Neural cell (in vitro differentiated cells): ENCODE data around the gene FAM210A. TPM values are rescaled to one million over a fixed set of nuclear protein-coding genes. Genes with fewer than 3 reads are reported as not detected.

Experiments
- H2AFZ ChIP-seq: fragments of 200-600, 300-800 bp; sonication (generic), shearing (Covaris generic); 2 replicates; pipeline ENCODE4 v1.6.0; 2014; ENCODE audit warnings: low read depth, mild to moderate bottlenecking, antibody characterized with exemption, low read length, moderate library complexity
- H3F3A ChIP-seq: fragments of 200-600 bp; shearing (Covaris generic); 2 replicates; pipeline ENCODE4 v1.6.1; 2016; ENCODE audit warnings: mild to moderate bottlenecking, moderate library complexity, mixed read lengths, antibody characterized with exemption, low read length; ENCODE audit not compliant: insufficient read depth, poor library complexity, severe bottlenecking
- H3K27ac ChIP-seq: fragments of 200-600, 300-800 bp; sonication (generic), shearing (Covaris generic); 2 replicates; pipeline ENCODE4 v1.5.1; 2014; ENCODE audit warnings: mild to moderate bottlenecking, low read length, moderate library complexity
- H3K27me3 ChIP-seq: fragments of 300-800, 200-600 bp; sonication (generic), shearing (Covaris generic); 2 replicates; pipeline ENCODE4 v1.6.0; 2014; ENCODE audit warnings: mild to moderate bottlenecking, low read depth, low read length, moderate library complexity; ENCODE audit not compliant: insufficient read depth
- H3K36me3 ChIP-seq: fragments of 300-800, 200-600 bp; sonication (generic), shearing (Covaris generic); 2 replicates; pipeline ENCODE4 v1.5.1; 2014; ENCODE audit warnings: mild to moderate bottlenecking, antibody characterized with exemption, low read length, moderate library complexity; ENCODE audit not compliant: insufficient read depth
- H3K4me2 ChIP-seq: fragments of 300-800, 200-600 bp; sonication (generic), shearing (Covaris generic); 2 replicates; pipeline ENCODE4 v1.6.0; 2014; ENCODE audit warnings: mild to moderate bottlenecking, low read length
- H3K4me3 ChIP-seq: fragments of 300-800, 200-600 bp; sonication (generic), shearing (Covaris generic); 2 replicates; pipeline ENCODE4 v1.5.1; 2014; ENCODE audit warnings: mild to moderate bottlenecking, low read length, moderate library complexity
- H3K79me2 ChIP-seq: fragments of 200-600 bp; shearing (Covaris generic); replicated peaks from 2 replicates; pipeline ENCODE4 v1.6.0; 2014; ENCODE audit warnings: mild to moderate bottlenecking, low read length, moderate library complexity; ENCODE audit not compliant: insufficient read depth
- H3K9ac ChIP-seq: fragments of 300-800, 200-600 bp; sonication (generic), shearing (Covaris generic); 2 replicates; pipeline ENCODE4 v1.6.1; 2016; ENCODE audit warnings: mild to moderate bottlenecking, low read length, mixed read lengths
- H3K9me2 ChIP-seq: fragments of 200-600 bp; shearing (Covaris generic); 2 replicates; pipeline ENCODE4 v1.6.1; 2016; ENCODE audit warnings: mild to moderate bottlenecking, low read length, mixed read lengths; ENCODE audit not compliant: insufficient read depth
- H3K9me3 ChIP-seq: fragments of 200-600, 300-800 bp; sonication (generic), shearing (Covaris generic); 2 replicates; pipeline ENCODE4 v1.6.1; 2016; ENCODE audit warnings: mild to moderate bottlenecking, mixed run types, low read length, moderate library complexity, mixed read lengths
- H4K20me1 ChIP-seq: fragments of 200-600 bp; shearing (Covaris generic); 2 replicates; pipeline ENCODE4 v1.6.1; 2016; ENCODE audit warnings: mild to moderate bottlenecking, mixed run types; ENCODE audit not compliant: insufficient read depth
- MXI1 ChIP-seq: fragments of 450-650 bp; conservative IDR thresholded peaks from 2 replicates; pipeline ENCODE4 v1.6.1; 2014; ENCODE audit warnings: antibody characterized with exemption, mild to moderate bottlenecking; ENCODE audit not compliant: poor library complexity, severe bottlenecking
- POLR2AphosphoS5 ChIP-seq: IDR thresholded peaks from 2 replicates; pipeline ENCODE4 v1.6.1; 2012
- RAD21 ChIP-seq: fragments of 450-650 bp; conservative IDR thresholded peaks from 2 replicates; pipeline ENCODE4 v1.6.1; 2014; ENCODE audit warnings: antibody characterized with exemption, mild to moderate bottlenecking, moderate library complexity
- SMC3 ChIP-seq: fragments of 450-650 bp; conservative IDR thresholded peaks from 2 replicates; pipeline ENCODE4 v1.6.1; 2014; ENCODE audit warnings: antibody characterized with exemption, mild to moderate bottlenecking, moderate library complexity; ENCODE audit not compliant: poor library complexity
- TAF1 ChIP-seq: IDR thresholded peaks from 2 replicates; pipeline ENCODE4 v1.6.1; 2012; ENCODE audit warnings: low read depth
- polyA plus RNA-seq: library from polyadenylated mRNA; depleted of rRNA; stranded (reverse); fragments of >200 nt; gene quantifications from 2 replicates; pipeline ENCODE4 v1.2.3, GENCODE V29; 2014
- TF ChIP-seq, protein P1 (sequence below): fragments of 450-650 bp; IDR thresholded peaks from 2 replicates; pipeline ENCODE4 v1.5.1; 2014; ENCODE audit warnings: antibody characterized with exemption, mild to moderate bottlenecking, moderate library complexity; ENCODE audit not compliant: poor library complexity, severe bottlenecking
- TF ChIP-seq, protein P2 (sequence below): IDR thresholded peaks from 2 replicates; pipeline ENCODE4 v1.6.1; 2012; ENCODE audit warnings: borderline replicate concordance

The FAM210A gene
- polyA plus RNA-seq, 1 donor from 2014 or later, result 11.5 TPM

GRCh38 chr18:13640266-13640860, 86.0 kb downstream of the FAM210A start:
- H3K27me3 ChIP-seq, result no peaks in the 10 kb centered on the region
- H2AFZ ChIP-seq, result no peak overlapping the region
- H3F3A ChIP-seq, result no peaks in the 10 kb centered on the region
- H3K9ac ChIP-seq, result no peak overlapping the region
- TF ChIP-seq, protein P1, sequence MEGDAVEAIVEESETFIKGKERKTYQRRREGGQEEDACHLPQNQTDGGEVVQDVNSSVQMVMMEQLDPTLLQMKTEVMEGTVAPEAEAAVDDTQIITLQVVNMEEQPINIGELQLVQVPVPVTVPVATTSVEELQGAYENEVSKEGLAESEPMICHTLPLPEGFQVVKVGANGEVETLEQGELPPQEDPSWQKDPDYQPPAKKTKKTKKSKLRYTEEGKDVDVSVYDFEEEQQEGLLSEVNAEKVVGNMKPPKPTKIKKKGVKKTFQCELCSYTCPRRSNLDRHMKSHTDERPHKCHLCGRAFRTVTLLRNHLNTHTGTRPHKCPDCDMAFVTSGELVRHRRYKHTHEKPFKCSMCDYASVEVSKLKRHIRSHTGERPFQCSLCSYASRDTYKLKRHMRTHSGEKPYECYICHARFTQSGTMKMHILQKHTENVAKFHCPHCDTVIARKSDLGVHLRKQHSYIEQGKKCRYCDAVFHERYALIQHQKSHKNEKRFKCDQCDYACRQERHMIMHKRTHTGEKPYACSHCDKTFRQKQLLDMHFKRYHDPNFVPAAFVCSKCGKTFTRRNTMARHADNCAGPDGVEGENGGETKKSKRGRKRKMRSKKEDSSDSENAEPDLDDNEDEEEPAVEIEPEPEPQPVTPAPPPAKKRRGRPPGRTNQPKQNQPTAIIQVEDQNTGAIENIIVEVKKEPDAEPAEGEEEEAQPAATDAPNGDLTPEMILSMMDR, result no peak
- TF ChIP-seq POLR2AphosphoS5 (no peak), RAD21 (no peak), TAF1 (no peak), SMC3 (no peak)
- TF ChIP-seq, protein P2, sequence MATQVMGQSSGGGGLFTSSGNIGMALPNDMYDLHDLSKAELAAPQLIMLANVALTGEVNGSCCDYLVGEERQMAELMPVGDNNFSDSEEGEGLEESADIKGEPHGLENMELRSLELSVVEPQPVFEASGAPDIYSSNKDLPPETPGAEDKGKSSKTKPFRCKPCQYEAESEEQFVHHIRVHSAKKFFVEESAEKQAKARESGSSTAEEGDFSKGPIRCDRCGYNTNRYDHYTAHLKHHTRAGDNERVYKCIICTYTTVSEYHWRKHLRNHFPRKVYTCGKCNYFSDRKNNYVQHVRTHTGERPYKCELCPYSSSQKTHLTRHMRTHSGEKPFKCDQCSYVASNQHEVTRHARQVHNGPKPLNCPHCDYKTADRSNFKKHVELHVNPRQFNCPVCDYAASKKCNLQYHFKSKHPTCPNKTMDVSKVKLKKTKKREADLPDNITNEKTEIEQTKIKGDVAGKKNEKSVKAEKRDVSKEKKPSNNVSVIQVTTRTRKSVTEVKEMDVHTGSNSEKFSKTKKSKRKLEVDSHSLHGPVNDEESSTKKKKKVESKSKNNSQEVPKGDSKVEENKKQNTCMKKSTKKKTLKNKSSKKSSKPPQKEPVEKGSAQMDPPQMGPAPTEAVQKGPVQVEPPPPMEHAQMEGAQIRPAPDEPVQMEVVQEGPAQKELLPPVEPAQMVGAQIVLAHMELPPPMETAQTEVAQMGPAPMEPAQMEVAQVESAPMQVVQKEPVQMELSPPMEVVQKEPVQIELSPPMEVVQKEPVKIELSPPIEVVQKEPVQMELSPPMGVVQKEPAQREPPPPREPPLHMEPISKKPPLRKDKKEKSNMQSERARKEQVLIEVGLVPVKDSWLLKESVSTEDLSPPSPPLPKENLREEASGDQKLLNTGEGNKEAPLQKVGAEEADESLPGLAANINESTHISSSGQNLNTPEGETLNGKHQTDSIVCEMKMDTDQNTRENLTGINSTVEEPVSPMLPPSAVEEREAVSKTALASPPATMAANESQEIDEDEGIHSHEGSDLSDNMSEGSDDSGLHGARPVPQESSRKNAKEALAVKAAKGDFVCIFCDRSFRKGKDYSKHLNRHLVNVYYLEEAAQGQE, result no peak
- no peaks in the 10 kb centered on the region for H3K79me2 ChIP-seq
- no peak overlapping the region for H3K27ac ChIP-seq
- no peaks in the 10 kb centered on the region for H3K9me2 ChIP-seq
- no peaks in the 10 kb centered on the region for H3K9me3 ChIP-seq
- H3K4me3 ChIP-seq, result no peak overlapping the region
- no peaks in the 10 kb centered on the region for H4K20me1 ChIP-seq
- H3K36me3 ChIP-seq, result no peaks in the 10 kb centered on the region
- no peak overlapping the region for H3K4me2 ChIP-seq

GRCh38 chr18:13638719-13639595, 87.4 kb downstream of the FAM210A start:
- no peaks in the 10 kb centered on the region for H3F3A ChIP-seq
- no peak overlapping the region for H3K4me2 ChIP-seq
- H3K27me3 ChIP-seq, result no peaks in the 10 kb centered on the region
- no peak overlapping the region for H2AFZ ChIP-seq
- no peak overlapping the region for H3K27ac ChIP-seq
- TF ChIP-seq, protein P1, result no peak
- TF ChIP-seq MXI1, result no peak
- no peaks in the 10 kb centered on the region for H3K79me2 ChIP-seq
- H3K36me3 ChIP-seq, result no peaks in the 10 kb centered on the region
- no peak overlapping the region for H3K9ac ChIP-seq
- no peaks in the 10 kb centered on the region for H3K9me2 ChIP-seq
- H4K20me1 ChIP-seq, result no peaks in the 10 kb centered on the region
- no peak overlapping the region for H3K4me3 ChIP-seq
- no peaks in the 10 kb centered on the region for H3K9me3 ChIP-seq
